ENCODE results near the gene TAF4.

GRCh38 chr20:61954276-61955021, 111.2 kb downstream of the TAF4 start:
- TF ChIP-seq CTCF (IDR thresholded peaks at IDR 0.05) = no peak
- no peak for TF ChIP-seq REST (IDR thresholded peaks at IDR 0.05; ENCODE audit: insufficient read depth in 1 of 2, low read depth in 2 of 2, low read length in 1 of 2)
- TF ChIP-seq SIN3A (IDR thresholded peaks at IDR 0.05; ENCODE audit: borderline replicate concordance, insufficient read depth, low read depth, low read length) = no peak
- no peak for TF ChIP-seq POLR2AphosphoS5 (IDR thresholded peaks at IDR 0.05; ENCODE audit: low read depth, low read length)
- TF ChIP-seq TCF7L2 (IDR thresholded peaks at IDR 0.05; ENCODE audit: low read depth, low read length) = no peak

All from Panc1 (cell line).